B cell (primary cell): ENCODE measurements around the gene ATF3. TPM values are rescaled to one million over a fixed set of nuclear protein-coding genes. Genes with fewer than 3 reads are reported as not detected.

Source experiments
- ATAC-seq: fragments of 200-7000 bp; cut with Tn5 transposase; one replicate; pipeline ENCODE4 v1.10.0; 2021; ENCODE audit warnings: low read depth, mild to moderate bottlenecking, moderate number of reproducible peaks, moderate library complexity
- CTCF ChIA-PET: fragments of 350-600 bp; sonication (Branson Sonifier 250); formaldehyde crosslinking; loops from one replicate; lab custom pipeline; 2021; ENCODE audit warnings: antibody characterized with exemption, inconsistent platforms; lab: Charles Lee
- POLR2A ChIA-PET: fragments of 350-600 bp; sonication (Branson Sonifier 250); formaldehyde crosslinking; loops from one replicate; lab custom pipeline; 2021; ENCODE audit warnings: antibody characterized with exemption; lab: Charles Lee
- DNase-seq: peaks from one replicate; pipeline ENCODE4 v3.0.0; 2013
- H2AFZ ChIP-seq: 2 replicates; pipeline ENCODE4 v1.6.1; 2012; ENCODE audit warnings: mild to moderate bottlenecking, low read depth, low read length; ENCODE audit not compliant: insufficient read depth, poor library complexity, severe bottlenecking
- H3K27ac ChIP-seq, 2 donors: 1 replicate in 1 of 2; 2 replicates in 1 of 2; pipeline ENCODE4 v1.5.1; 2012 to 2013; ENCODE audit warnings: low read length in 2 of 2, mild to moderate bottlenecking in 2 of 2, moderate library complexity in 1 of 2
- H3K27me3 ChIP-seq, 4 experiments: fragments of 200-600 bp in 1 of 4; sonication (generic) in 1 of 4; replicated peaks in 1 of 4; 1 replicate in 2 of 4; 2 replicates in 2 of 4; pipeline versions ENCODE4 v1.6.1 to v1.7.0; 2013 to 2016; ENCODE audit warnings: low read length in 3 of 4, mild to moderate bottlenecking in 2 of 4, mixed read lengths in 1 of 4, moderate library complexity in 1 of 4; ENCODE audit not compliant: insufficient read depth in 4 of 4, control insufficient read depth in 3 of 4; ENCODE audit errors: control extremely low read depth in 1 of 4
- H3K36me3 ChIP-seq, 2 experiments: replicated peaks in 1 of 2; 1 replicate in 1 of 2; 2 replicates in 1 of 2; pipeline versions ENCODE4 v1.6.1 to v1.7.1; 2013; ENCODE audit warnings: low read length in 1 of 2; ENCODE audit not compliant: insufficient read depth in 2 of 2, control insufficient read depth in 1 of 2; ENCODE audit errors: control extremely low read depth in 1 of 2, extremely low read depth in 1 of 2
- H3K4me1 ChIP-seq, 2 donors: fragments of 200-600 bp in 1 of 2; sonication (generic) in 1 of 2; 1 replicate in 1 of 2; 2 replicates in 1 of 2; pipeline versions ENCODE4 v1.5.1 to v1.6.1; 2013 to 2017; ENCODE audit warnings: low read length in 2 of 2; ENCODE audit not compliant: control insufficient read depth in 2 of 2, insufficient read depth in 2 of 2
- H3K4me2 ChIP-seq: replicated peaks from 2 replicates; pipeline ENCODE3; 2012; ENCODE audit warnings: mild to moderate bottlenecking, low read depth, low read length; ENCODE audit not compliant: poor library complexity, severe bottlenecking
- H3K4me3 ChIP-seq, 5 experiments: fragments of 200-600 bp in 1 of 5; sonication (generic) in 1 of 5; 1 replicate in 3 of 5; 2 replicates in 2 of 5; pipeline versions ENCODE4 v1.5.1 to v1.7.0; 2011 to 2016; ENCODE audit warnings: low read length in 4 of 5, mild to moderate bottlenecking in 4 of 5, low read depth in 2 of 5, control low read depth in 1 of 5, moderate library complexity in 1 of 5; ENCODE audit not compliant: insufficient read depth in 1 of 5; ENCODE audit errors: control extremely low read depth in 1 of 5, extremely low read depth in 1 of 5
- H3K79me2 ChIP-seq: fragments of 200-600 bp; sonication (generic); one replicate; pipeline ENCODE4 v1.6.0; 2016; ENCODE audit warnings: low read length; ENCODE audit not compliant: control insufficient read depth, insufficient read depth
- H3K9ac ChIP-seq: fragments of 200-600 bp; sonication (generic); 2 replicates; pipeline ENCODE4 v1.6.1; 2017; ENCODE audit warnings: mild to moderate bottlenecking, low read length, moderate library complexity
- H3K9me3 ChIP-seq, 3 donors: one replicate each; pipeline versions ENCODE4 v1.6.1 to v1.7.1; 2013; ENCODE audit warnings: low read length in 2 of 3; ENCODE audit not compliant: control insufficient read depth in 2 of 3, insufficient read depth in 1 of 3; ENCODE audit errors: control extremely low read depth in 1 of 3
- H4K20me1 ChIP-seq: 2 replicates; pipeline ENCODE4 v1.6.0; 2012; ENCODE audit warnings: mild to moderate bottlenecking, low read length; ENCODE audit not compliant: insufficient read depth, control insufficient read depth, poor library complexity, severe bottlenecking
- H3K27ac Mint-ChIP-seq: one replicate; pipeline ENCODE4 v1.8.0; 2021; ENCODE audit warnings: mixed read lengths
- H3K27me3 Mint-ChIP-seq: one replicate; pipeline ENCODE4 v1.8.0; 2021; ENCODE audit warnings: mixed read lengths
- H3K4me1 Mint-ChIP-seq: one replicate; pipeline ENCODE4 v1.8.0; 2021; ENCODE audit warnings: mixed read lengths
- H3K4me3 Mint-ChIP-seq: one replicate; pipeline ENCODE4 v1.8.0; 2021; ENCODE audit warnings: mixed read lengths
- H3K9me3 Mint-ChIP-seq: one replicate; pipeline ENCODE4 v1.8.0; 2022; ENCODE audit warnings: mixed read lengths; ENCODE audit not compliant: insufficient read depth
- CTCF ChIP-seq: fragments of 200-600 bp; IDR thresholded peaks from one replicate; pipeline ENCODE4 v1.8.0; 2022; ENCODE audit warnings: antibody characterized with exemption, mild to moderate bottlenecking
- EZH2 ChIP-seq: IDR thresholded peaks from 2 replicates; pipeline ENCODE4 v1.6.1; 2012; ENCODE audit warnings: borderline replicate concordance, low read depth, mild to moderate bottlenecking, moderate library complexity, low read length; ENCODE audit not compliant: insufficient read depth, poor library complexity, severe bottlenecking
- WGBS: methylation state at CpG from one replicate; pipeline ENCODE4 v1.1.5; 2013; ENCODE audit warnings: missing lambda C conversion rate; ENCODE audit not compliant: insufficient coverage; 5-methylcytosine and 5-hydroxymethylcytosine counted together
- intact Hi-C: fragments of 100-400 bp; cut with micrococcal nuclease; formaldehyde crosslinking; loops from one replicate; pipeline ENCODE4 v1.10.0; 2022
- polyA plus RNA-seq: library from polyadenylated mRNA; depleted of rRNA; stranded (reverse); fragments of >200 nt; gene quantifications from 2 replicates; pipeline ENCODE4 v1.2.3, GENCODE V29; 2012
- total RNA-seq, 2 donors: library from RNA; stranded (reverse); fragments of 120-200 nt in 1 of 2; gene quantifications; 1 replicate in 1 of 2; 2 replicates in 1 of 2; pipeline versions ENCODE4 v1.2.3 to v1.2.4, GENCODE V29; 2013 to 2022

Gene ATF3
- total and polyA plus RNA-seq, 2 donors (not counting 1 experiment from before 2014, with no cell fraction given), result 4.5 to 42.3 TPM

GRCh38 chr1:212589446-212589845 lies 19.1 kb upstream of the ATF3 start:
- no peaks in the 10 kb centered on the region for H3K36me3 ChIP-seq
- no peaks in the 10 kb centered on the region for H3K4me1 ChIP-seq
- ChIA-PET POLR2A (no interaction called here), CTCF (interaction anchor here (0.7 to 1.1 kb wide), 2 partner anchors 17 to 27 kb away, joined by 3 read pairs; no protein-coding TSS in a partner anchor)
- H3K9me3 Mint-ChIP-seq, result no peaks in the 10 kb centered on the region
- no peak overlapping the region for H3K4me3 ChIP-seq
- no peak overlapping the region for H3K9ac ChIP-seq
- H4K20me1 ChIP-seq, result no peaks in the 10 kb centered on the region
- TF ChIP-seq CTCF, result no peak
- no peak for TF ChIP-seq EZH2
- H3K27me3 Mint-ChIP-seq, result peaks cover 47% of the 10 kb centered on the region
- no peaks in the 10 kb centered on the region for H3K9me3 ChIP-seq
- no peak overlapping the region for H3K4me2 ChIP-seq
- no peak for DNase-seq
- H3K27me3 ChIP-seq, result peaks cover 0 to 20% (median 14%) of the 10 kb centered on the region in 4 experiments
- H2AFZ ChIP-seq, result no peak overlapping the region
- H3K4me3 Mint-ChIP-seq, result no peak overlapping the region
- no peak overlapping the region for H3K27ac Mint-ChIP-seq
- no peaks in the 10 kb centered on the region for H3K79me2 ChIP-seq
- 100% methylated on average over 1 of the region's 3 CpGs for WGBS
- no peak for ATAC-seq
- intact Hi-C loops, result no loop called here
- no peaks in the 10 kb centered on the region for H3K4me1 Mint-ChIP-seq
- no peak overlapping the region for H3K27ac ChIP-seq

GRCh38 chr1:212591922-212592321 lies 16.6 kb upstream of the ATF3 start:
- Histone ChIP-seq H3K27ac (no peak overlapping the region), H3K9me3 (no peaks in the 10 kb centered on the region), H3K36me3 (no peaks in the 10 kb centered on the region), H3K4me3 (no peak overlapping the region), H3K4me1 (peaks cover 11 to 12% of the 10 kb centered on the region in 2 donors), H3K79me2 (no peaks in the 10 kb centered on the region), H3K4me2 (no peak overlapping the region), H3K27me3 (peaks cover 0 to 12% (median 6%) of the 10 kb centered on the region in 4 experiments), H2AFZ (no peak overlapping the region), H4K20me1 (no peaks in the 10 kb centered on the region), H3K9ac (no peak overlapping the region)
- CTCF ChIA-PET, result no interaction called here
- TF ChIP-seq CTCF (no peak), EZH2 (no peak)
- no peak for DNase-seq
- H3K27me3 Mint-ChIP-seq, result peaks cover 26% of the 10 kb centered on the region
- no peak for ATAC-seq
- 100% methylated on average over 1 of the region's 3 CpGs for WGBS
- no peak overlapping the region for H3K27ac Mint-ChIP-seq
- POLR2A ChIA-PET, result no interaction called here
- intact Hi-C loops, result no loop called here
- H3K4me3 Mint-ChIP-seq, result no peak overlapping the region
- no peaks in the 10 kb centered on the region for H3K9me3 Mint-ChIP-seq
- H3K4me1 Mint-ChIP-seq, result peaks cover 12% of the 10 kb centered on the region
